ENCODE data around the gene TRIO.

GRCh38 chr5:14547666-14548065, 404.5 kb downstream of the TRIO start:
- TF ChIP-seq POLR2A (IDR thresholded peaks at IDR 0.05), result no peak
- TF ChIP-seq POLR2AphosphoS5 (IDR thresholded peaks at IDR 0.05), result no peak

Measured in transverse colon (tissue), 3 donors.